RPMI8226 (cell line): ENCODE data around the gene ADGRB3.
"Not testable (repeated sequence)": the region's sequence is repeated elsewhere in the genome, so short reads cannot be mapped to it uniquely, and the experiment has no call there.

Experiments used
- DNase-seq: peaks from one replicate; pipeline ENCODE4 v3.0.0-alpha.2; 2015

ADGRB3 gene

DNA sequence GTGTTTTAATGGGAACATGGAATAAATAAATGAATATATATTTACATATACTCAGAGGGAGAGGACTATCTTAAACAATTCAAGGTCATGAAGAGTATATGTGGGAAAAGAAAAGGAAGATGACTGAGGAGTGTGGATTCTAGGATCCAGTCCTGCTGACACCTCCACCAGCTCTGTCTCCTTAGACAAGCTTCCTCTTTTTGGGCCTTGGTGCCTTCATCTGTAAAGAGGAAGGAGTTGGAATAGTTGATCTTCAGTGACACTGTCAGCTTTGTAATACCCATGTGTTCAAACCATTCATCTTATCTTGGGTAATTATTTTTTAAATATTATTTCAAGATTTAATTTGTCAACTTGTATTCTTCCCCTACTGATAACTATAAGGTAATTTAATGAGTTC, 338.0 kb downstream of the ADGRB3 start:
- no peak for DNase-seq

DNA sequence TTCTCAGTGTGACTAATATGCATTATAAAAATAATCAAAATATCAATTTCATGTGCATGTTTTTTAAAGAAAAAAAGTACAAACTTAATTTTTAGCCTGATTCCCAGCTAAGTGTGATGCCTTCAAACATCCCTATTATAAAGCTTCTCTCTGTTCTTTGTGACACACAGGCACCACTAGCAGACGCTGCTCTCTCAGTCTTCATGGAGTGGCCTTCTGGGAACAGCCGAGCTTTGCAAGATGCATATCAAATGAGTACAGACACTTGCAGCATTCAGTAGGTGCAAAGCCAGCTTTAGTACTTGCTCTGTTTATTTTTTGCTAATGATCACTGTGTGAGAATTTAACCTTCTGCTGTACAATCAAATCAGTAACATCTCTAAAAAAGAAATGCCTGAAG, 340.0 kb downstream of the ADGRB3 start:
- no peak for DNase-seq

DNA sequence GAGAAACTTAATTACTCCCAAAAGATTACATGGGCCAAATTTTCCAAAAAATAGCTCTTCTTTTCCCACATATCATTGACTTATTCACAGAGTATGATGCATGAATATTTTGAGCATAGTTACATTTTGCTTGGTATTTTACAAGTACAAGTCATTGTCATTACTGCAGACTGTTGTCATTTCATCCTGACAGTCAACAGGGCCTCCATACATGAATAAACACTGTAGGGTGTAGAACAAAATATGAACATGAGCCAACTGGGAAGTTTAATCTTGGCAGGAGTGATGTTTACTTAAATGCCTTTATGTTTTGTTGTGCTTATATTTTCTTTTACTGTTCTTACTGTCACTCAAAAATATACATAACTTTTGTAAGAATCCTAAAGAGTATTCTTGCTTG, 340.7 kb downstream of the ADGRB3 start:
- no peak for DNase-seq

DNA sequence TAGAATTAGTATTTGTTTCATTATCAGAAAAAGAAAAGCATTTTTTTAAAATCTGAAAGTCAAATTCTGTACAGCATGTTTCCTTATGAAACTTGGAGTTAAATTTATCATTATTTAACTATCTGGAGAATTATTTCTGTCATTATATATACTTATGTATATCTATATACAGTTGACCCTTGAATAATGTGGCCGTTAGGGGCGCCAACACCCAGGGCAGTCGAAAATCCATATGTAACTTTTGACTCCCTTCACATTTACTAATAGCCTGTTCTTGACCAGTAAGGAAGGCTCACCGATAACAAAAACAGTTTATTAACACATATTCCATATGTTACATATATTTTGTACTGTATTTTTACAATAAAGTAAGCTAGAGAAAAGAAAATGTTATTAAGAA, 341.2 kb downstream of the ADGRB3 start:
- peak; percentile 9 for DNase-seq

DNA sequence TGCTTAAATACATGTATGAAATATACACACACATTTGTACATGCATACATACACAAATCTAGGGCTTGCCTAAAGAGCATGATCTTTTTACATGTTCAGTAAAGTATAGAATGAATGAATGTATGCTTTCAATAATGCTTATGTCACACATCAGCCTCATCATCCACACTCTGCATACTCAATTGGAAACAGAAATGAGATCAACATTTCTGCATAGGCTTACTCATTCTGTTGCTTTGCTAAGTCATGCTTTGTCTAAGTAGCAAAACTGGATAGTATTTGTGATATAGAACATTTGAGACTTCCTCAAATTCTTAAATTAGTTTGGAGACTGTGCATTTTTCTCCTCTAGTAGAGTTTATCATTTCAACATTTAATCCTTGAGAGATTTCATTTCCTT, 343.3 kb downstream of the ADGRB3 start:
- no peak for DNase-seq

DNA sequence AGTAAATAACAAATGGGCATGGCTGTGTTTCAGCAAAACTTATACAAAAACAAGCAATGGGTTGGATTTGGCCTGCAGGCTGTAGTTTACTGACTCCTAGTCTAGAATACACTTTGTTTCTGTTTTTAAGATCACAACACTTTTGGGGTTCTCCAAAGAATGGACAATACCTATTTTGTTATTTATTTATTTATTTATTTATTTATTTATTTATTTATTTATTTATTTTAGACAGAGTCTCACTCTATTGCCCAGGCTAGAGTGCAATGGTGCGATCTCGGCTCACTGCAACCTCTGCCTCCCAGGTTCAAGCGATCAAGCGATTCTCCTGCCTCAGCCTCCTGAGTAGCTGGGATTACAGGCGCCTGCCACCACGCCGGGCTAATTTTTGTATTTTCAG, 346.6 kb downstream of the ADGRB3 start:
- DNase-seq, result not testable (repeated sequence)

DNA sequence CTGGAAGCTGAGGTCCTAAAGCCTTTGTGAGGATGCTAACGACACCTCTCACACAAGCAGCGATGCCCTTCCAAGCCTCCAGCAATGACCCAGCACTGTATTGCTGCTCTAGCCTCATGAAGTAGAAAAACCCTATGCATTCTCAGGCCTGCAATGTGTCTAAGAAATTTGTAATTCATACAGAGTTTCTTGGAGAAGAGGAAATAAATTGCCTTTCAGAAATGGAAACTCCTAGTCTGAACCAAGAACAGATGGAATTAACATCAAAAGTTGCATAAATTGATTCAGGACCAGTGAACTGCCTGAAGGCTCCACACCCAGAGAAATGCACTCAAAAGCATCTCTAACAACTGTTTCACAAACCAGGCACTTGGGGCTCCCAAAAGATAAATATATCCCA, 353.6 kb downstream of the ADGRB3 start:
- no peak for DNase-seq

DNA sequence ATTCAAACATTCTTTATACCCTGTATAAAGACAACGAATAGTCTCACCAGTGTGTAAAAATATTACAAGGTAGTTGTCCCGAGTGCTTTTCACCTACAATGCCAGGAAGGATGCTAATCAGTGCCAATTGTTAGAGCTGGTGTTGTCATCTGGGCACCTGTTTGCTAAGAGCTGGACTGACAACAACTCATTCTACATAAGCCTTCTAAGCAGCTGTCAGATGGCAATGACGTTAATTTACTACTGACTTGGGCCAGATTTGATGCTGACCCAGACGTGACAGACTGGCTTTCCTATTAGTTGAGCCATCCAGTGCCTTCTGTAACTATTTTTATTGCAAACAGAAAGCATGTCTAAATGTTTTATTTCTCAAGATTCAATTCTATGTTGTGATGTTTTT, 355.2 kb downstream of the ADGRB3 start:
- no peak for DNase-seq

DNA sequence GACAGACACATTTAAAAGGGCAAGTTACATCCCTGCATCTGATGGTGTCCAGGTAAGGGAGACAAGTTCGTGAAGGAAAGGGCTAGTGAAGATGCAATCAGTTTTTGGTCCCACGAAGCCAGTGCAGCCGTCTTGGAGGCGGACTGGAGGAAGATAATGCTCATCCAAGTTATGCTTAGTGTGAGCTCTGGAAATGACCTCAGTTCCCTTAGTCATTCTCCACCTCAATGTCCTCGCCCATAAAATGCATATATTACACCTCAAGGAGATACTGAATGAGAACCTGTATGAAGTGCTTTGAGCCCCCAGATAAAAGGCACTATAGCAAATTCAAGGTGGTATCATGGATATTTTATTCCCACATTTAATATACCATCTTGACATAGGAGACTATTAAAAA, 358.8 kb downstream of the ADGRB3 start:
- no peak for DNase-seq

DNA sequence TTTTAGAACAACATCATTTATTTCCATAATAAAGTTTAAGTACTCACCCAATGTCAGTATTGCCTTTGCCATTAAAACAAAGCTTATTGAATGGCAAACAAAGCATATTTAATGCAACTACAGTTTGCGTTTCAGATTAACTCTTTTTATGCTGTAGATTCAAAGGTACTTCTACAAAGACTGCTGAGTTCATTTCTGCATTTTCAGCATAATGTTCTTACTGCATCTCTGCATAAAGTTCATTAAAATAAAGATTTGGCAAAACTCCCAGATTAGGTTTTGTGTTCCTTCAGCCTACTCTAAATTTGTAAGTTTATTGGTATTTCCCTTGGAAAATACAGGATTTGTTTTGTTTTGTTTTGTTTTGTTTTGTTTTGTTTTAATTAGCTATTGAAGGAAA, 359.4 kb downstream of the ADGRB3 start:
- no peak for DNase-seq

DNA sequence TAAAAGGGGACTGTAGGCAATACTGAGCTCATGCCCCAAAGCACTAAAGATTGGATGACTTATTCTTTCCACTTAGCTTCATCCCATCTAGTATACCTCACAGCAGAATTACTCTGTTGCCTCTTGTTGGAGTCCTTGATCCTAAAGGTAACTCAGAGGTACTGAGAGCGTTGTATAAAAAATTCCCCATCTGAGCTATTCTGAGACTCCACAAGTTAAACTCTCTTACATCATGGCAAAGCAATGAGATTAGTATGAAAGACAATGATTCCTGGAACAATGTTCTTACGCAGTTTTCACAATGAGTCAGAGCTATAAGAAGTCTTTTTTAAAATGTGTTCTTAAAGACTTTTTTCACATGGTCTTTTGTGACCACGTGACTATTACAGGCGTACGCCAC, 370.1 kb downstream of the ADGRB3 start:
- DNase-seq, result no peak

DNA sequence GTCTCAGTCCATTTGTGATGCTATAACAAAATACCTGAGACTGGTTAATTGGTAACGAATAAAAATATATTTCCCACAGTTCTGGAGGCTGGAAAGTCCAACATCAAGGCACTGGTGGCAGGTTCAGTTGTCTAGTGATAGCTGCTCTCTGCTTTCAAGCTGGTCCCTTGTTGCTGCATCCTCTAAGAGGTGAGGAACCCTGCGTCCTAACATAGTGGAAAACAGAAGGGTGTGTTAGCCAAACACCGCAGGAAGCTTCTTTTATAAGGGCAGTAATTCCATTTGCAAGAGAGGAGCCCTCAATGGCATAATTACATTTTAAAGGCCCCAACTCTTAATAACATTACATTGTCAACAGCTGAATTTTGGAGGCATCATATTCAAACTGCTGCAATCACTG, 372.7 kb downstream of the ADGRB3 start:
- DNase-seq, result no peak

DNA sequence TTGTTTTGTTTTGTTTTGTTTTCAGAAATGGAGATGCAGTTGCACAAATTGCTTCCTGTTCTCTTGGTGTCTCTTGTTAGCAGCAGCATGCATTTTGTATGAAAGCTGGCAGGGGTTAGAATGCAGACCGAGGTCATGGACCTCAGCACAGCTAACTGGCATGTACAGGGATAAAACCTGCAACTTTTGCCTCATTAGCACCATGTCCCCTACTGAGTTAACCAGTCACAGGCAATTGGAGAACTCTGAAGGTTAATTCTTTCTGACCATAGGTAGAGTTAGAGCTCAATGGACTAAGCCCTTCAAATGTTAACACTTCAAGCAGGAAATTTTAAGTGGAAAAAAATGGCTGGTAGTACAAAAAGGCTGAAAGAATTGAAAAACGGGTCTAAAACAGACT, 377.1 kb downstream of the ADGRB3 start:
- no peak for DNase-seq

DNA sequence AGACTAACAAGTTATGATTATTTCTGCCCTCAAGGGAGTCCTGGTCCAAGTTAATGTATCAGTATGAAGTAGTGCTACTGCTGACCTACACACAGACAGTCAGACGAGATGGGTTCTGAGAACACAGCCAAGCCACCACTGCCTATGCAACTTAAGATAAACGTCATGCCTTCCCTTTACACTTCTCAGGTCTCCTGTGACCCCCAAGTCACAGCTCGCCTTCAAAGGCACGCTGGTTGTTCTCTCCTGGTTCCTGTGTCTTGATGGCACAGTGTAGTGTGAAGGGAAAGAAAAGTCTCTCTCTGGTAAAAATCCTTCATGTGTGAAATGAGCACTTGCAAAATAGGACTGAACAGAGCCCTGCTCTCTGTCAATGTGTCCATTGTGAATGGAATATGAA, 377.8 kb downstream of the ADGRB3 start:
- DNase-seq, result no peak

DNA sequence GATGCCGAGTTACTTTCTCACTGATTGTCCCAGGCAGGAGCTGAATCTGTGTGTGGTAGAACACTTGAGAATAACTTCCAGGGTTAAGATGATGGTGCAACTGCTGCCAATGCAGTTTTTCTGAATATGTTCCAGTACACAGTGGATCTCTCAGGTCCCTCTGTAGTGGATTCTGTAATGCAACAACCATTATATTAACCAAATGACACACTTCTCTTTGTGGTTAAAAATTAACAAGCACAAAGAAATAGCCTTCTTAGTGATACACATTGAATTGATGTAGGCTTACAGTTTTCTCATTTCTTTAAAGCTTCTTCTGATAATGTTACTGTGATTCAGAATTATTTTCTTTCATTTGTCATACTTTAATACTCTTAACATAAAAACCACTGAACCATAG, 383.8 kb downstream of the ADGRB3 start:
- DNase-seq, result no peak

DNA sequence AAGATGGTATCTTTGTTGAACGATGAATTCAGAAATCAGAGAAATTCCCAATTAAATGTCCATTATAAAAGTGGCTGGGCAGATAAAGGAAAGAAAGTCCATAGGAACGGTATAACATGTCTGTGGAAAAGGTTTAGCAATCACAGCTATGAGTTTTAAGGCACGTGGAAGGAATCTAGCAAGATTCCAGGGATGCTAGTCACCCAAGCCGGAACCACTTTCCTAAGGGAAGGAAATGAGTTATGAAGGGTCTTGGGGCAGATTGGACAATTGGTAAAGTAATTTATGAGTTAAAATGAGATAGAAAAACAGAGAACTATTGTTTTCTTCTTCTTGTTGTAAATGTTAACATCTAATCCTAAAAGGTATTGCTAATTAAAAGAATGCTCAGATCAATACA, 384.8 kb downstream of the ADGRB3 start:
- no peak for DNase-seq

DNA sequence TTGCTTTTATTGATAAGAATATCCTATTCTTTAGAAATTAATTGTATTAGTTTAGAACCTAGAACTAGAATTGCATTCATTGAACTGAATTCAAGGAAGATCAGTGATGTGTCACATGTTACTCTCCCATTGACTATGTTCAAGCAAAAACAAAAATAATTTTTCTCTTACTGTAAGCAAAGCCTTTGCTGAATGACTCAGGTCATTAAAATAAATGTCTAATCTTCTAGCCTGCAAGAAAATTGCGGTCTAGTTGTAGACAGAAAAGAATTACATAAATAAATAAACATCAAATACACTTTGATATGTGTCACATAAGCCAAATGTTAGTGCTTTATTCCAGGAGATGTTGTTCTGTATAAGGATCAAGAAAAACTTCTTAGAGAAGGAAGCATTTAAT, 387.9 kb downstream of the ADGRB3 start:
- no peak for DNase-seq

DNA sequence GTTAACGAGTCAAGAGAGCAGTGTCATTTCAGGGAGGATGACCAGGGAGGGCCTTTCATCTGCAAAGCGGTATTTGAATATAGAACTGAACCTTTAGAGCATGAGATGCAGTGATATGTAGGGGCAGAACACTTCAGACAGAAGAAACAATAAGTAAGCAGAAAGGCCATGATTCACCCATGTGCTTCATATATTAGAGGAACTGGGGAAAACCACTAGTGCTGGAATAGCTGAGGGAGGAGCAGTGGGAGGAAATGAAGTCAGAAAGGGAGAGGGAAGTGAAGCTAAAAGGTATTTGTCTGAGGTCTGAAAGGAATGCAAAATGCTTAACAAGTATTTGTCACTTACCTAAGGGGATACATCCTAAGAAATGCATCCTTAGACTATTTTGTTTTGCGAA, 391.2 kb downstream of the ADGRB3 start:
- peak; percentile 11 for DNase-seq

DNA sequence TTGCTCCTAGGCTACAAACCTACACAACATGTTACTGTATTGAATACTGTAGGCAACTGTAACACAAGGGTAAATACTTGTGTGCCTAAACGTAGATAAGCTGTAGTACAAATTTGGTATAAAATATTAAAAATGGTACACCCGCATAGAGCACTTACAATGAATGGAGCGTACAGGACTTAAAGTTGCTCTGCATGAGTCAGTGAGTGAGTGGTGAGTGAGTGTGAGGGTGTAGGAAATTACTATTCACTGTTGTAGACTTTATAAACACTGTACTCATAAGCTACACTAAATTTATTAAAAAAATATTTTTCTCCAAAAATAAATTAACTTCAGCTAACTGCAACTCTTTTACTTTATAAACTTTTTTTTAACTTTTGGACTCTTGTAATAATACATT, 391.6 kb downstream of the ADGRB3 start:
- no peak for DNase-seq

DNA sequence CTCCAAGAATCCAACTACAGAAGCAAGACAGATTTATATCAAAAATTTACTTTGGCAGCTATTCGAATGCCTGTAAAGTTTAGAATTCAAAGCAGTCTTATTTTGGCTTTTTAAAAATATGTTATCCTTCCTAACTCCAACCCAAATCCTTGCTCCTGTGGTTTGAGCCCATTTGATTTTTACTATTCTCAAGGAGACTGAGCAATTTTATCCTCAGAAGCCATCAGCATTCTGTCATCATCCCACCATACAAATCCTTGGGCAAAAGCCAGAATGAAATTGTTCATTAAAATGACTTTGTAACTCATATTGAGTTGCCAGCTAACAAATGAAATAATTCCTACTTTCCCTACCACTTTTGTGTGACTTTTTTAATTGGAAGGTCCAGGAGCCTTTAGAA, 392.8 kb downstream of the ADGRB3 start:
- DNase-seq, result no peak

DNA sequence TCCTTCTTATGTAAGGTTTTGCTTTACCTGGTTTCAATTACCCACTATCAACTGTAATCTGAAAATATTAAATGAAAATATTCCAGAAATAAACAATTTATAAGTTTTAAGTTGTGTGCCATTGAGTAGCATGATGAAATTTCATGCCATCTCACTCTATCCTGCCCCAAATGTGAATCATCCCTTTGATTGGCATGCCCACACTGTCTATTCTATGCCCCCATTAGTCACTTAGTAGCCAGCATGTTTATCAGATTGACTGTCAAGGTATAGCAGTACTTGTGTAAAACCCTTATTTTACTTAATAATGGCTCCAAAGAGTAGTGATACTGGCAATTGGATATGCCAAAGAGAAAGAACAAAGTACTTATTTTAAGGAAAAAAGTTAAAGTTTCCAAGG, 403.8 kb downstream of the ADGRB3 start:
- no peak for DNase-seq

DNA sequence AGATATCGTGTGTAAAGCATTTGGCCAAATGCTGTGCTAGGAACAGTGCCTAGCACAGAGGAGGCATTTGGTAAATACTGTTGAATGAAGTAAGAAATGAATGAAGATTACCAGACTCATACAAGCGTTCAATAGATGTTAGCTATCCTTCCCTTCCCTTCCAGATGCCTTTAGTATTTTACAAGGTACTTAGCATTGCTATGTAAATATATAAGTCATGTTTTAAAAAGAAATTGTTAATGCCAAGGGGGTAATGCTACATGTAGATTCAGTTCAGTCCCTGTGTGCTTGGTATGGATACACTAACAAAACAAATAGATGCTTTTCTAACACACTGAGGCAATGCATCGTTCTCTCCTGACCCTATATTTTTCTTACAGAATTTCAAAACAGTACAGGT, 407.2 kb downstream of the ADGRB3 start:
- no peak for DNase-seq

DNA sequence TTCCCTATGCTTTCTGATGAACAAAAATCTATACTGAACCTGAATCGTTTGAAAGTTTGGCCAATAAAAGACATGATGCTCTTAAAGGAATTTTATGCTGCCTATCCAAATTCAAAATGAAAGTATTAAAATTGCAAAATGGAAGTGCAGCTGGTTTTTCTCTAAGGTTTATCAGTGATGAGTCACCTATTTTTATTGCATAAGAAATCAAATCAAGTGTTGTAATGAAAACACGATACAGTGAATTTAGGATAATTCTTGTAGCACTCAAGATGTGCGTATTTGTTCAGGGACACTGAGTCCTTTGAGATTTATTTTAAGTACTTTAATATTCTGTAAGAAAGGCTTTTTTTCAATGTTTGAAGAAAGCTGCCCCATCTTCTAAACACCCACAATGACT, 409.5 kb downstream of the ADGRB3 start:
- no peak for DNase-seq

DNA sequence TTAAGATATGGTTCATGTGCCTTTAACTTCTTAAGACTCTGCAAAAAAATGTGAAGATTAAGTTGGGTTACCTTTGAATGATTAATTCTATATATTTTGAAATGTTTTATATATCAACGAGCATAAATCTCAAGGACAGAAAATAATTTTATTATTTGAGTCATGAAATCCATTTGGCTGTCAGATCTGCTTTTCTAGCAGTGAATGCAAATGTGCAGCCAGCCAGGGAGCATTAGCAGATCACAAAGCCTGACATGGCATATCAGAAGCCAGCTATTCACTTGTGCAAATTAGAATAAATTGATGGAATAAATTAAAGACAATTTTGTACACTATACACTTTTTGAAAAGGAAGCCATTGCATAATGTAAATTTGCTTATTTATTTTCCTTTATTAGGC, 424.3 kb downstream of the ADGRB3 start:
- no peak for DNase-seq

DNA sequence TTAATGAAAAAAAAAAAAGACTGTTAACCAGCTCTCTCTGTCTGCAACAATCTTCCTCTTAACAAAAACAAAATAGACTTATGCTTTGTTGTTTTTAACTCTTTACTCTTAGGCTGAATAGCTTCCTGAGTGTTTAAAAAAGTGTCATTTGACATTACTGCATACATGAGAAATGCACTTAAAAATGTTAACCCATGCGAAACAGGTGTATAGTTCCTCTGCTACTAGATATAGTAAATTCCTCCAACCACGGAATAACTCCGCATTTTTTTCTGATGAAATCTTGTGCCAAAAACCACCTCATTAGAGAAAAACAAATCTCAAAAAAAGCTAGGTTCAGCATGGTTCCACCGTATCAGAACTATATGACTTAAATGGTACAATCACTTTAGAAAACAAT, 426.0 kb downstream of the ADGRB3 start:
- no peak for DNase-seq

DNA sequence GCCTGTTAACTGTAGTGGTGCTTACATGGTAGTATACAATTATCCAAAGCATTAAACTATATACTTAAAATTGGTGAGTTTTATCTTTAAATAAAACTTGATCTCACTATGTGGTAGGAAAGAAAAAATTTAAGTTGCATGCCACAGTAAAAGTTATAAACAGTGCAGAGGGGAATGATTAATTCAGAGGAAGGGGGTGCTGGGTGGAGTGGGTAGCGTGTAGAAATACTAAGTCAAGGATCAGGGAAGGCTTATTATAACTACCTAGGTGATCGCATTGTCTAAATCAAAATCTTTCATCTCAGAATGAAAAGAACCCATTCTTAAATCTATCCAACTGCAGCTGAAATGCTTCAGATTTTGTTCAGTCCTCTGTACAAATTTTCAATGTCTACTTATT, 428.3 kb downstream of the ADGRB3 start:
- DNase-seq, result no peak
